ENCODE results near the gene TMED1.

Gene TMED1

DNA sequence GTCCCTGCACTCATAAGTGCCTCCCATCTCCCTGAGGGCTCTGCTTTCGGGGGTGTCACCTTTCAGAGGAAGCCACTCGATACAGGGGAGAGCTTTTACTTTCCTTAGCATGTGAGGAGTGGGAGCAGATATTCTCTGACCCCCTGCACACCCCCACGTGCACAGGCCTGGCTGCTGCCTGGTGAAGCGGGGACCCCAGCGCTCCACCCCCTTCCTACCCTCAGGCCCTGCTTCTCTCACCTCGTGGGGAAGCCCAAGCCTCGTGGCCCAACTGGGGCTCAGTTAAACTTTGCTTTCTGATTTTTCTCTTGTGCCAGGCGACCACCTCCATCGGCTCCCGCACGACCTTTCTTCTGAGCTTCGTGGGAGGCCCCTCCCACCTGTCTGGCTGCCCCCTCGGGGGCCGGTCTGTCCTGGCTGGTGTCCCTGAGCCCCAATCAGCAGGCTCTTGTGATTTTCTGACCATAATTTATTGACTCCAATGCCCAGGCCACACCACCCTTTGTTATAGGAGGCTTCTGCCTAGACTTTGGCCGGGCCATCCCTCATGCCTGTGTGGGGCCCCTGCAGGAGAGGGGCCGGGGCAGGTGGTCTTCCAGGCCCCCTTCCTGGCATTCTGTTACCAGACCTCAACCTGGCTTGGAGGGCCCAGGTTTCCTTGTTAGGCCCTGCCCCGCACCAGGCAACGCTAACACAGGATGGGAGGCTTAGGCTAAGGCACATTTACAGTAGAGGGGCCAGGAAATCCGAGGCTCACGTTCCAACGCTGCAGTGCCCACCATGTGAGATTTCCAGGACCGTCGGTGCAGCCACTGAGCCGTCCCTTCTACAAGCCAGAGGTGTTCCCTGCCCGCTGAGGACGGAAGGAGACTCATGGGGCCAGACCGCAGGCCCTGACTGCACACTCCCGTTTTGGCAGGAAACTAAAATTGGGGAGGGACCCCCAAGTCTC, 3.7 kb downstream of the TMED1 start:
- DNase-seq (ENCODE audit: low read depth), result no peak

DNA sequence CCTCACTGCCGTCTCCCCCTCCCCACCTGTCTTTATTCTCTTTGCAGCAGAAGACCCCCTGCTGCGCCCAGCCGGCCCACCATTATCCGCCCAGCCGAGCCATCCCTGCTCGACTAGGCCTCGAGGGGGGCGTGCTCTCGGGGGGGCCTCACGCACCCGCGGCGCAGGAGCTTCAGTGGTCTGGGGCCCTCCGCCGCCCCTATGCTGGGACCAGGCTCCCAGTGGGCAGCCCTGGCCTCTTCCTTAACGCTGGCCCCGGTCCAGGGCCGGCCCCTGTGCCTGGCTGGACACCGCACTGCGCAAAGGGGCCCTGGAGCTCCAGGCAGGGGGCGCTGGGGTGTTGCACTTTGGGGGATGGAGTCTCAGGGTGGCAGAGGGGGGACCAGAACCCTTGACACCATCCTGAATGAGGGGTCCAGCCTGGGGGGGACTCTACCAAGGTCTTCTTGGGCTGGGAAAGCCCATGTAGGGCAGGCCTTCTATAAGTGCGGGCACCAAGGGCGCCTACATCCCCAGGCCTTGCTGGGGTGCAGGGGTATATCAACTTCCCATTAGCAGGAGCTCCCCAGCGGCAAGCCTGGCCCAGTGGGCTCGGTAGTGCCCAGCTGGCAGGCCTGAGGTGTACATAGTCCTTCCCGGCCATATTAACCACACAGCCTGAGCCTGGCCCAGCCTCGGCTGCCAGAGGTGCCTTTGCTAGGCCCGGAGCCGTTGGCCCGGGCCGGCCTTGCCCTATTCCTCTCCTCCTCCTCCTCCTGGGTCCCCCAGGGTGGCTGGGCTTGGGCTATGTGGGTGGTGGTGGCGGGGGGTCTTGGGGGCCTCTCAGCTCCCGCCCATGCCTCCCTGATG, 4.9 kb downstream of the TMED1 start:
- DNase-seq (ENCODE audit: low read depth), result no peak

DNA sequence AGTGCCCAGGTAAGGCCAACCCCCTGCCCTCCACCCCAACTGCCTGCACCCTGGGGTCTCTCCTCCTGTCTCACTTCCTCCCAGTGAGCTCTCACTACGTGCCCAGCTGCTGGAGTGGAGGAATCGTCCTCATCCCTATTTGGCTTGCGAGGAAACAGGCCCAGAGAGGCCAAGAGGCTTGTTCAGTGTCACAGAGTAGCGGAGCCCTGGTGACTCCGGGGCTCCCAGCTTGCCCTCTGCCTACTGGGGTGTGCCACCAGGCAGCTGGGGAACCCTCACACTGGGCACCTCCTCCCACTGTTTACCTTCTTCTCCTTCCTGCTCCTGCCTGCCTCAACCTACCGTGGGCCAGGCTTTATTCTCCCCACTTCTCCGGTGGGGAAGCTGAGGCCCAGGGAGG, 5.6 kb downstream of the TMED1 start:
- no peak for DNase-seq (ENCODE audit: low read depth)

DNA sequence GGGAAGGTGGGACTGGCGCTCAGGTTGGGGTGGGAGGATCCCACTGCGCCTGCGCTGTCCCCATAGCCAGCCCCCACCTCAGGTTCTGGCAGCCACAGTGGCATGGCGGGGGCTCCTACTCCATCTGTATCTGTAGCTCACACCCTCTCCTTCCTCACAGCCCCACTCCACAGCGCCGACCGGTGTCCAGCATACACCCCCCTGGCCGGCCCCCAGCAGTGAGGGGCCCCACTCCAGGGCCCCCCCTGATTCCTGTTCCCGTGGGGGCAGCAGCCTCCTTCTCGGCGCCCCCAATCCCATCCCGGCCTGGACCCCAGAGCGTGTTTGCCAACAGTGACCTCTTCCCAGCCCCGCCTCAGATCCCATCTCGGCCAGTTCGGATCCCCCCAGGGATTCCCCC, 6.0 kb downstream of the TMED1 start:
- no peak for DNase-seq (ENCODE audit: low read depth)

DNA sequence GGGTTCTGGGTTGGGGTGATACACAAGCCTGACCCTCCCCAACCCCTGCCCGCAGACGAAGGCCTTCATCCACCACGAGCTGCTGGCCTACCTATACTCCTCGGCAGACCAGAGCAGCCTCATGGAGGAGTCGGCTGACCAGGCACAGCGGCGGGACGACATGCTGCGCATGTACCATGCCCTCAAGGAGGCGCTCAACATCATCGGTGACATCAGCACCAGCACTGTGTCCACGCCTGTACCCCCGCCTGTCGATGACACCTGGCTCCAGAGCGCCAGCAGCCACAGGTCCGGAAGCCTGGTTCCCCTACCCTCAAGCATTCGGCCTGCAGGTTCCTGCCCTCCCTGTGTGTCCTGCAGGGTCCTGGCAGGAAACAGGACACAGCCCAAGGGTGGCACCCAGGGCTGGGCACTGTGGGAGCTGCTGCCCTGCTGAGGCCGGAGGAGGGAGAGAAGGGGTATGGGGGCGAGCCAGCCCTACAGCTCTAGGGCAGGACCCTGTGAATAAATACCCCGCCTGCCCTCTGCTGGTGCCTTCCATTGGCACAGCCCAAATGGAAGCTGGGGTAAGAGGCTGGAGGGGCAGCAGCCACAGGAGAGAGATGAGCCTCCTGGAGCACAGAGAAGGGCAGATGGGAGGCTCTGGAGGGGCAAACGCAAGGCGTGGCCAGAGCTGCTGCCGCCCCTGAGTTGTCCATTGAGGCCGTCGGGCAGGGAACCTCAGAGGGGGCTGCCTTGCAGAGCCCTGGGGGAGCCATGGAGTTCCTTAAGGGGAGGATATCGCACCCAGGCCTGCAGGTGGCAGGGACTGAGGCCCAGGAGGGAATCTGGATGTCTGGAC, 6.8 kb downstream of the TMED1 start:
- DNase-seq (ENCODE audit: low read depth), result no peak

DNA sequence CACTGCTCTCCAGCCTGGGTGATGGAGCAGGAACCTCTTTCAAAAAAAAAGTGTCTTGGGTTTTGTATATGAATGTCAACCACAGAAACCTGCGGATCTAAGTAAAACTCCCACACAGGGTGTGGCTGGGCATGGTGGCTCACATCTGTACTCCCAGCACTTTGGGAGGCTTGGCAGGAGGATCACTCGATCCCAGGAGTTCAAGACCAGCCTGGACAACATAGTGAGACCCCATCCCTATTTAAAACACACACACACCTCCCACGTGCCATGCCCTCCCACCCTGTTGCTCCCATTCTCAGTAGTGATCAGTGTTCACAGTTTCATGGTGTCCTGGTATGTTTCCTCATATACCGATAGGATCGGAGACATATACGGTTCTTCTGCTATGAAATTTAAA, 9.2 kb downstream of the TMED1 start:
- no peak for DNase-seq (ENCODE audit: low read depth)

DNA sequence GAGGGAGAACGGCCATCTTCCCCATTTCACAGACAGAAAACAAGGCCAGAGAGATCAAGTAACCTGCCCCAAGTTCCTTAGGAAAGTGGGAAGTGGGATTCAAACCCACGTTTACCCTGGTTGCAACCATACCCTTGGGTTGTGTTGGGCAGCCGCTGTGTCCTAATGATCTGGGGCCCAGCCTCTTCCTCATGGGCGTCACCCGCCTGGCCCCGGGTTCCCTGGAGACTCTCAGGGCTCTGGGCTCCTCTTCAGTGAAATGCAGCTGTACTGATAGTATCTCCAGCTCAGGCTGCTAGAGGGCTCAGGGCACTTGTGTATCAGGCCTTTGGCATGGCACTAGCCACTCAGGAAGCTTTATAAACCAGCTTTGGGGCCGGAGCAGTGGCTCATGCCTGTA, 9.8 kb downstream of the TMED1 start:
- no peak for DNase-seq (ENCODE audit: low read depth)

DNA sequence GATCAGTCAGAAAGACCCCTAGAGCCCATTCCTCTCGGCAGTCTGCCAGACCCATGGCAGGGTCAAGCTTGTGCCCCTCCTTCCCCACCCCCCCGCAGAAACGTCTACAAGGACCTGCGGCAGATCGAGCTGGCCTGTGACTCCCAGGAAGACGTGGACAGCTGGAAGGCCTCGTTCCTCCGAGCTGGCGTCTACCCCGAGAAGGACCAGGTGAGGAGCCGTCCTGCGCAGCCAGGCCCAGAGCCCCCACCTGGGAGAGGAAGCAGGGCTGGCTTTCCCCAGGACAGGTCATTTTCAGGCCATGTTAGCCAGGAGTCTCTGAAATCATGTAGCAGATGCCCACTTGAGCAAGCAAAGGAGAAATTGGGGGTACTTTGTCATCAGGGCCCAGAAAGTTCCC, 12.3 kb downstream of the TMED1 start:
- no peak for DNase-seq (ENCODE audit: low read depth)

DNA sequence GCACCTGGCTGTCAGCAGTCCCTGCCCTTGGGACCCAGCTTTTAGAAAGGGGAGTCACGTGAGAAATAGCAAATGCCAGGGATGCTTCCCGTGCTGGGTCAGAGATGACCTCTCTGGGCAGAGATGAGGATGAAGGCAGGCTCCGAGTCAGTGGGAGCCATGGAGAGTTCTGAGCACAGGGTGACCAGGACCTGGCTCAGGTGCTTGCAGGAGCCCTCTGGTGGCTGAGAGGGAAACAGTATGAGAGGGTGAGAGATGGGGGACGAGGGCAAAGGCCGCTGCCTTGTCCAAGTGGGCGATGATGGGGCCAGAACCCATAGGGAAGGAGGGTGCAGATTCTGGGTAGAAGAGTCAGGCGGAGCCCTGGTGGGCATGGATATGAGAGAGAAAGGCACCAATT, 15.8 kb downstream of the TMED1 start:
- no peak for DNase-seq (ENCODE audit: low read depth)

DNA sequence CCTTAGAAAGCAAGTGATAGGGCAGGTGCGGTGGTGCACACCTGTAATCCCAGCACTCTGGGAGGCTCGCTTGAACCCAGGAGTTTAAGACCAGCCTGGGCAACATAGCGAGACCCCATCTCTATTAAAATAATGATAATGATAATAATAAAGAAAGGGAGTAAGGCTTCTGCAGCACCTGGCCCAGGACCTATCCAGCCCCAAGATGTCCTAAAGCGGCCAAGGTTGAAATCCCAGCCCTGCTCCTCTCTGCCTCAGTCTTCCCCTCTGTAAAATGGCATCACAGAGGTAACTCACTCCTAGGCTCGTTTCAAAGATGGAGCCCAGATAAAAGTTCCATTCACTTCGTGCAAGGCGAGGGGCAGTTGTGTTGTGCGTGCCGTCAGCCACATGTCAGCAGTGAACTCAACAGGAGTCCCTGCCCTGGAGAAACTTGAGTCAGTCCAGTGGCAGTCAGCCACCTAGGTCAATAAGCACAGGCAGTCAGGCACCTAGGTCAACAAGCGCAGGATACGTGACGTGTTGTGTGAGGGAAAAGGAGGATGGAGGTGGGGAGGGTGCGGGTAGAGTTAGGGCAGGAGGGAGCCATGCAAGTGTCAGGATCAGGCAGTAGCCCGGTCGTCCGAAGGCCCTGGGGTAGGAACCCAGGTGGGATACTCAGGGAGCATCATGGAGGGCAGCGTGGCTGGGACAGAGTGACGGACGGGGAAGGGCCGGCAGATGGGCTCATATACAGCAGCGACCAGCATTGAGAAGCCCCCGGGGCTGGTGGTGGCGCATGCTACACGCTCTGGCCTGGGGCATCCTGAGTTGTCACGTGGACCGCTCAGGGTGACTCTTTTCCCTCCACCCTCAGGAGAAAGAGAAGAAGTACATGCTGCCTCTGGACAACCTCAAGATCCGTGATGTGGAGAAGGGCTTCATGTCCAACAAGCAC, 16.6 kb downstream of the TMED1 start:
- no peak for DNase-seq (ENCODE audit: low read depth)

DNA sequence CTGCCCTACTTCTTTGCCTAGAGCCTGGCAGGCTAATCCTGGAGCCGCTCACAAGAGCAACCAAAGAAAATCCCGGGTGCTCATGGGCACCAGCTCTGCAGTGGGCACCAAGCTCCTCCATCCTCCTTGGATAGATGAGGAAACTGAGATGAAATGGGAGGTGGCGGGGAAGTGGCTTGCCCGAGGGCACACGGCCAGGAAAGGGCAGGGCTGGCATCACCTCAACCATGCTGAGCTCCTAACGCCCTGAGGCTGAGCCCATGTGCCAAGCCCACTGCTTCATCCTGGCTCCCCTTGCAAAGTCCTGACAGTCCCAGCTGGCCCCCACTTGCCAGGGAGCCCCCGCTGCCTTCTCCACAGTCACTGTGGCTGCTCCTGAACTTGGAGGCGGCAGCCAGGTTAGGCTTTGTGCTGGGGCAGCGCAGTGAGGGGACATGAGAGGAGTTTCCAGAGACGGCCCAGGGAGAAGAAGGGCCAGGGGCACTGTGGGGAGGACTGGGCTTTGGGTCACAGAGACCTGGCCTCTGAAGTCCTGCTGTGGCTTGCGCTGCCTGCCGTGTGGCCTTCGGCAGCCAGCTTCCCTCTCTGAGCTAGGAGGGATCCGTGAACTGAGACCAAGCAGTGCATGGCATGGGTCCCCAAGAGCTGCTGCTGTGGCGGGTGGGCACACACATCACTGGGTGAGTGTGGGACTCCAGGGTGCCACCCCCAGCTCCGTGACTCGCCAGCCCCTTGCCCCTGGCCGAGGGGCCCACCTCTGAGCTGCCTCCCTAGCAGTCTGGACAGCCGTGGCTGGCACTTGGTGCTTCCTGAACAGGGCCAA, 17.5 kb downstream of the TMED1 start:
- no peak for DNase-seq (ENCODE audit: low read depth)

DNA sequence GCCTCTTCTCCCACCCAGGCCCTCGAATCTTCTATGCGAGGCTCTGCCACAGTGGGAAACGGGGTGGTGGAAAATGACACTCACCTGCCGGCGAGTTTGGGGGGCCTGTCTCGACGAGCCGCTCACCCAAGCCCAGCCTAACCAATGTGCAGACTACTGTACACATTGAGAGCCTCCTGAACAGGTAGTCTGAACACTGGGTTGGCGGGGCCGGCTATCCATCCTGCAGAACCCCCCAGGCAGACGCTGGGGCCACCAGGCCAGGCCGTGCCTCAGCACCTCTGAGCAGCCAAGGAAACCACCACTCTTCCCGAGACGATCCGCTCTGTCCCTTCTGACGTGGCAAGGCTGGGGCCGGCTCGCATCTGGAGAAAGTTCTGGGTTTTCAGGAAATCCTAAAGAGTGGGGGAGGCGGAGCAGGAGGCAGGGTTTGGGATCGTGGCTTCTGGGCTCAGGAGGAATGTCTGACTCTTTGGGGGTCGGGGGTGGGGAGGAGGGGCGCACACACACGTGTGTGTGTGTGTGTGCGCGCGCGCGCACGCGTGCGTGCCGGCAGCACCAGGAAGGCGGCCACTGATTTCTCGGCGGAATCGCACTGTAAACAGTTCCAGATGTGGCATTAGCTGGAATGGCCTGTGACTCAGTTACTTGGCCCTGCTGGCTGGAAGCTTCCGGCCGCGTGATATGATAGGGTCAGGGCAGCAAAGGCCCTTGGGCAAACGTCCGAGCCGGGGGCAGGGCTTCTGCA, 18.5 kb downstream of the TMED1 start:
- DNase-seq (ENCODE audit: low read depth), result no peak

DNA sequence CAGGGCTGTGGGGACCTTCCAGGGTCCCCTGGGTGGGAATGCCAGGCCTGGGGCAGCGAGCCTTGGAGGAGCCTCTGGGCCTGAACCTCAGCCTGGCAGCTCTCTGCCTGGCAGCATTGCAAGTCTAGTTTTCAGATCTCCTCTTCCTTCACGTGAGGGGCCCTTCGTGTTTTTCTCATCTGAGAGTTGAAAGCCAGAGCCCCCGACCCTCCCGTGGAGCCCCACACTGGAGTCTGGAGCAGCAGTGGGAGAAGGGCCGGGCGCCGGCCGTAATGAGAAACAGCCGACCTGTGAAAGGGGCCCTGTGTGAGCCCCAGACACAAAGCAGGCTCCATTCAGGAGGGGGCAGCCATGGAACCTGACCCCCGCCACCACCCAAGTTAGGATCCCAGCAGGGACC, 19.3 kb downstream of the TMED1 start:
- DNase-seq (ENCODE audit: low read depth), result no peak

DNA sequence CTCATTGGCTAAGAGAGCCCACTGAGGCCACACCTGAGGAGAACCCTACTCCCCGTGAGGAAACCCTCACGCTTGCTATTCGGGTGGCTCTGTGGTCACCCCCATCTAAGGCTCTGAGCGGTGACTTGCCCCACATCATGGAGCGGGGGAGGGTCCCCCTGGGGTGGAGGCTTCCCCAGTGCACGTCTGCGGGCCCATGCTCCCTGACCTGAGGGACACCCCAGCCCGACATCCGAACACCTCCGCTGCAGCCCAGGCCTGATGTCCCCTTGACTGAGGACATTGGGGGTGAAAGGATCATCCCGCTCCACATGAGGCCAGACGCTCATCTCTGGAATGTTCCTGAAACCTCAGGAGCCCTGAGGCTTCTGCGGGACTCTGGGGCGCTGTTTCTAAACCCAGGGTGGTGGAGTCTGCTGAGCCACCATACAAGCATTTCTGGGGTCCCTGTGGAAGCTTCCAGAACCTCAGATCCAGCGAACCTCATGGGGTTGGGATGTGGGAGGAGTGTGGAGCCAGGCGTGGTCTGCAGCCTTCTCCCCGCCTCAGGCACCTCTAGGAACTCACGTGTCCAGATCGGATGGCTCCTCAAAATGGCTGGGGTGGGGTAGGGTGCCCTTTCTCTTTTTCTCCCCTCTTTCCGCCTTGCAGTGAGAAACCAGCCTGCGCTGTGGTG, 19.9 kb downstream of the TMED1 start:
- DNase-seq (ENCODE audit: low read depth), result no peak

DNA sequence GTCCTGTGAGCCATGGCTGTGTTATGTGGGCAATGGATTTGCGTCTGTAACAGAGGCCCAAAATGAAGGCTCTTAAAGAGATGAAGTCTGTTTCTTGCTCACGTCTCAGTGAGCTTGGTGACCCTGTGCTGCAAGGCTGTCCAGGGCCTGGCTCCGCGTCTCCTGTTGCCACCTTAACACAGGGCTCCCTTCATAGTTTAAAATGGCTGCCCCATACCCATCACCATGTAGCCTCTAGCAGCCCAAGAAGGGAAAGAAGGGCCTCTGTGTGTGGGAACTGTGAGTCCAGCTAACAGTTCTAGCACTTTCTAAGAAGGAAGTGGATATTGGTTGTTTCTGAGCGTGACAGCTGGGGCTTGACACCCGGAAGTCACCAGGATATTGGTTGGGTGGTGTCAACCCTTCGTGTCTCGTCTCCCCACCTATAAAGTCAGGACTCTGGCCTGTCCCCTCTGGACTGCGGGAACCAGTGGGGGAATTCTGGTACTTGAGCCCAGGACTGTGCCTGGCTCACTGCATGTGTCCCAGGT, 20.9 kb downstream of the TMED1 start:
- no peak for DNase-seq (ENCODE audit: low read depth)

DNA sequence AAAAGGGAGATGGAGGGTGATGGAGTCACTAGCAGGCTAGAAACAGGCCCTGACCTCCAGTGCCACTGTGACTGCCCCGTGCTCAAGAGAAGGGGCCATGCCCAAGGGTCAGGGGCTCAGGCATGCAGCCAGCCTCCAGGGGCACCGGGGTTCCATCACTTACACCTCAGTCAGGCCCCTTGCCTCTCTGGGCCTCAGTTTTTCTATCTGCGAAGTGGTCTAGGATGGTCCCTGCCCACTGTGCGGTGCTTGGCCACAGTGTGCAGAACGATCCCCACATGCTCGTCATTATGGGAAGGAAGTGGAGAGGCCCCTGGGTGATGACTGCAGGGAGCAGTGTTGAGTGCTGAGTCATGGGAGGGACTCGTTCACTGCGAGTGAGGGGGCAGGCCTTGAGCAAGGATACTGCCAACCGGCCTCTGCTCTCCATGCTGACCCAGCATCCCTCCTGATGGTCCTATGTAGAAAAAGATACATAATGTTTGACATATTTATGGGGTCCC, 23.1 kb downstream of the TMED1 start:
- DNase-seq (ENCODE audit: low read depth), result no peak

DNA sequence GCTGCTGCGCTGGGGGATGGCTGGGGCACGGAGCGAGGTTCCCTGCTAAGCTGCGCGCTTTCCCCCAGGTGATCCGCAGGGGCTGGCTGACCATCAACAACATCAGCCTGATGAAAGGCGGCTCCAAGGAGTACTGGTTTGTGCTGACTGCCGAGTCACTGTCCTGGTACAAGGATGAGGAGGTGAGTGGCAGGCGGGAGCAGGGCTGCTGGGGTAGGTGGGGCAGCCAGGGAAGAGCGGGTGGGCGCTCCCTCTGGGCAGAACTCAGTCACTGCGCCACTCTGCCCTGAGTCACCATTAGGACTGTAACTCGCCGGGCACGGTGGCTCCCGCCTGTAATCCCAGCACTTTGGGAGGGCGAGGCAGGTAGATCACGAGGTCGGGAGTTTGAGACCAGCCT, 23.8 kb downstream of the TMED1 start:
- DNase-seq (ENCODE audit: low read depth), result no peak

DNA sequence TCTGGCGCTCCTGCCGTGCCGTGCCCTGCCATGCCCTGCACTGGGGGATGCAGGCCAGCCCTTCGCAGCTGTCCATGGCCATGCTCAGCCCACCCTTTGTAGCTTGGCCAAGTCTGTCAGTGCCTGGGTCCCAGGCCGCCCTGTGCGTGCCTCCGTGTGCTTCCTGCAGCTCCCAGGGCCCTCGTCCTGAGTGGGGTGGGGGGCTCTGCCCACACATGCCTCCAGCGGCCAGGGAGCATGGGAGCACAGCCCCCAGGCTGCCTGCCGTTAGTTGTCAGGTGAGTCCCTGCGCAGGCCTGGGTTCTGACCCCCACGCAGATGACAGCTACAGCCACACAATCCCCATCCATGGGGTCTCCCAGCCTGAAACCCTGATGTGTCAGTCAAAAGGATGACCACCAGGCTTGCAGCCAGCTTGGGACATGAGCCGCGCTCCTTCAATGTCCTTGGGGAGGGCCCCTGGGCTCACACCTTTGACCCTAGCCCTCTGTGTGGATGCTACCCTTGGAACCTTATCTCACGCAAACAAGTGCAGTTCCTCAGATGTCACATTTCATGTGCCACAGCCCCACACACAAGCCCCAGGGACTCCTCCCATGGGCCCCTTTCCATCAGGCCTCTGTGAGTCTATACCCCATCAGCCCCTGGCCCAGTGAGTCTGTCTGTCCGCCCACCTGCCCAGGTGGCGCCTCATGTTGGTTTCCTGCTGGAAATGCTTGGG, 24.5 kb downstream of the TMED1 start:
- DNase-seq (ENCODE audit: low read depth), result no peak

Measured in stimulated activated CD8-positive, alpha-beta memory T cell treated with anti-CD3 and anti-CD28 coated beads, Interleukin-7, amount 100 ng/mL, for 24 hours (primary cell).